ENCODE results near the gene PGAP3.

PGAP3 gene

DNA sequence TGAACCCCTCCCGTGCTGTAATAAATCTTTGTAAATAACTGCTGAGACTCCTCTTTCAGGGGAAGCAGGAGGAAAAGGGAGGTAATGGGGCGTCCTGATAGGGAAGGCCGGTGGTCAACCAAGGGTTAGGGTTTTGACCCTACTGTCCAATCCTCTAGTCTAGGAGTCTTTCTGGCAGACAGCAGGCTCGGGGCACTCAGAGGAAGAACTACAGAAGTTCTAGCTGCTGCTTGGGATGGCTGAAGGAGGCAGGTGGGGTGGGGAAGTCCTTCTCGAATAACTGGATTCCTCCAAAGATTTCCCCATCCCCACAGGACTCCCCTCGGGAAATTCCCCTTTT, 51.3 kb downstream of the PGAP3 start:
- no peak for DNase-seq

DNA sequence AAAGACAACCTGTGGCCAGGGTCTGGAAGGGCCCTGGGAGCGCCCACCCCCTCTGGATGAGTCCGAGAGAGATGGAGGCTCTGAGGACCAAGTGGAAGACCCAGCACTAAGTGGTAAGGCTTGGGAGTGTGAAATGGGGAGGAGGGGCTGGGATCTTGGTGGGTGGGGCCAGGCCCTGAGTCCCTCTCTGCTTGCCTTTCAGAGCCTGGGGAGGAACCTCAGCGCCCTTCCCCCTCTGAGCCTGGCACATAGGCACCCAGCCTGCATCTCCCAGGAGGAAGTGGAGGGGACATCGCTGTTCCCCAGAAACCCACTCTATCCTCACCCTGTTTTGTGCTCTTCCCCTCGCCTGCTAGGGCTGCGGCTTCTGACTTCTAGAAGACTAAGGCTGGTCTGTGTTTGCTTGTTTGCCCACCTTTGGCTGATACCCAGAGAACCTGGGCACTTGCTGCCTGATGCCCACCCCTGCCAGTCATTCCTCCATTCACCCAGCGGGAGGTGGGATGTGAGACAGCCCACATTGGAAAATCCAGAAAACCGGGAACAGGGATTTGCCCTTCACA, 52.2 kb downstream of the PGAP3 start:
- no peak for DNase-seq

DNA sequence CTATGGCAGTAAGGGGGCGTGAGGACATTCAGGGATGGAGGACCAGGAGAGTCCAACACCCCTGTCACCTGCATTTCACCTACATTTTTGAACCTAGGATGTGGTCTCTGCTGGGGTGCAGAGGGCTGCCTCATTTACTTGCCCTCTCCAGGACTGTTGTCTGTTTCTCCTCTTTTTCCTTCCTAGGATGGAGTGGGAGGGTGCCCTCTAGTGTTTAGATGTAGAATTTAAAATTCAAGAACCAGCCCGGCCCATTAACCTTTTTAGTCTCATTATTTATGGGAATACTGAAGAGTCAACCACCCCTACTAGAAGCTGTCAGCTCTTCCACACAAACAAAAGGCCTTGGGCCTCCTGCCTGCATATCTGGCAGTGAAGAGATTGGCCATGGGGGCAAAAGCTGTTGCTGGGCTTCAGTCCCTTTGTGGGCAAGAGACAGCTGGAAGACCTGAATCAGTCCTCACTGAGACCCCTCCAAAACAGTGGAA, 53.4 kb downstream of the PGAP3 start:
- DNase-seq: peak; percentile 78

DNA sequence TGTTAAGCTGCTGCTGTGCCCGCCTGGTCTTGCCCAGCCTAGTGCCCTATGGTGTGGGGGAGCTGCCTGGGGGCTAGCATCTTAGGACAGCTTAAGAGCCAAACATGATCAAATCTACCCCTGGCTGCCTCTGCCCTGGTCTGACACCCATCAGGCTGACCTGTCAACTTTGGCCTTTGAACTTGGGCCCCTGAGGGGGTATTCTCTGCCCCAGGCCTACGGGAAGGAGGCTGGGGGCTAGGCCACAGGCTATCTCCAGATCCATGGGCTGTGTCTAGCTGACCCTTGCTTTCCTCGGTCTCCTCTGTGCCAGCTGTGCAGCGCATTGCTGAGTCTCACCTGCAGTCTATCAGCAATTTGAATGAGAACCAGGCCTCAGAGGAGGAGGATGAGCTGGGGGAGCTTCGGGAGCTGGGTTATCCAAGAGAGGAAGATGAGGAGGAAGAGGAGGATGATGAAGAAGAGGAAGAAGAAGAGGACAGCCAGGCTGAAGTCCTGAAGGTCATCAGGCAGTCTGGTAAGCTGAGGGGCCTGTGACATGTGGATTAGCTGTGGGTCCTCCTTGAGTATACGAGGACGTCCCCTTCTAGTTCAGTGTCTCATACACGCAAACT, 54.2 kb downstream of the PGAP3 start:
- DNase-seq: no peak

DNA sequence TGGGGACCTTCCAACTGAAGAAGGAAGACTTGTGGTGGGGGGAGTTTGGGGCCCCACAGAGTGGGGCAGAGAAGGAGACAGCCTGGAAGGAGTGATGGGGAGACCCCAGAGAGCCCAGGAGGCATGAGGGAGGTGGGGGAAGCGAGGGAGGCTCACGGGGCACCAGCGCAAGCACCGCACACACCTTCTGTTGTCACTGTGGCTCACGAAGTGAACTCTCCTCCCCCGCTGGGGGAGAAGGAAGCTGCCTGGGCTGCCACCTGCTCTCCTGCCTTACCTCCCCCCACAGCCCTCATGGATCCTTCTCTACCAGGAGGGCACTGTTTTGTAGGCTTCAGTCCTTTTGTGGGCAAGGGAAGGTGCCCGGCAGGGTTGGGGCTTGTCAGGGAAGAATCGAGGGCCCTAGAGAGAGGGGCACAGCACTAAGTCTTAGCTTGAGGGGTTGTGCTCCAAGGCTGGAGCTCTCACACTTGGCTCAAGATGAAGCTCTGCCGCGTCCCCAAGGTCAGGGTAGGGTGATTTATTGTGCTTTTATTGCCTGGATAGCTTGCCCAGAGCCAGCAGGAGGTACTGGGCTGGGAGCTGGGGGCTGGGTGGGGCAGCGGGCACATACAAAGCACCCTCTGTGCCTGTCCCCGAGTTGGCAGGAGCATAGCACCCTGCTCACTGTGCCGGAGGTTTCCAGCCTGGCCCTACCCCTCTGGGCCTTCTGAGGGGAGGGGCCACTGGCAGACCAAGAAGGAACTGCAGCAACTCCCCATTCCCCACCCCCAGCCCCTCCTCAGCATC, 55.5 kb downstream of the PGAP3 start:
- no peak for DNase-seq

DNA sequence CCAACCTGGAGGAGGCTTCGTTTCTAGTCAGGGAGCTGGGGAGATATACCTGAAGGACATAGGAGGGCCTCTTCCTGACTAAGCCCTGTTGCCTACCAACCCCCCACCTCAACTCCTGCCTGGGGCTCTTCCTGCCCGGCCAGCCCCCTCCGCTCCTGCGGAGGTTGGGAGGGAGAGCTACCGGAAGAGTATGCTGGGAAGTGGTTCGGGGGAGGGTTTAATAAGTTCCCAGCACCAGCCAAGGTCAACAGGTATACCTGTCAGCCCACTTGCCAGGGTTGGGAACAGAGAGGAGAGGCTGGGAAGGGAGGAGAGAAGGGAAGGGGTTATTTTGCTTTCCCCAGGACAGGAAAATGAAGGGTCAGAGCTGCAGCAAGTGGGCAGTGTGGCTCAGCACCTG, 56.5 kb downstream of the PGAP3 start:
- DNase-seq: no peak

DNA sequence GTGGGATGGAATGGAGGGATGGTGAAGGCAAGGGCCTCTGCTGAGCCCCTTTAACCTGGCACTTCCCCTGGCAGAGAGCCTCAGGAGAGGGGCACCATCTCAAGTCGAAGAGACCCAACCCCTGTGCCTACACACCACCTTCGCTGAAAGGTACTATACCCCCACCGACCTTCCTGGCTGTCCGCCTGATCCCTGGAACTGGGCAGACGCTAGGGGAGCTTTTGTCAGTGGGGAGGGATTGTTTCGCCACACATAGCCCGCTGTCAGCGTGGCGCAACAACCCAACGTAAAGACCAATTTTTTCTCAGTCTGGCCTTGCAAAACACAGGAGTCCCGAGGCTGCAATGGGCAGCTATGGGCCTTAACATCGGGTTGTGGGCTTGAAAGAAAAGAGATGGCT, 58.0 kb downstream of the PGAP3 start:
- no peak for DNase-seq

DNA sequence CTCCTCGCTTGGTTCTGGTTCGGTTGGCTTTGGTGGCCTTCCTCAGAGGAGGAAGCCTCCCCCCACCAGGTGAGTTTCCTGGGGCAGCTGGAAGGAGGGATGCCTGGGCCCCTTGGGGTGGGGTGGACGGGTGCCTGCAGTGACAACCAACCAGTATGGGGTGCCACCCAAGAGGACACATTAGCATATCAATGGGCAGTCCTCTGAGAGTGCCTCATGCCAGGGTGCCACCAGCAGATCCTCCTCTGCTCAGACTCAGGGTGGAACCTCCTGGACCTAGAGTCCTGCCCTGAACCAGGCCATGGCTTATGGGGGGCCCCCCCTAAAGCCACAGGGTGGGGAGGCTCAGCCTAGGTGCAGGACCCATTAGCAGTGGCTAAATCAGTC, 58.4 kb downstream of the PGAP3 start:
- no peak for DNase-seq

DNA sequence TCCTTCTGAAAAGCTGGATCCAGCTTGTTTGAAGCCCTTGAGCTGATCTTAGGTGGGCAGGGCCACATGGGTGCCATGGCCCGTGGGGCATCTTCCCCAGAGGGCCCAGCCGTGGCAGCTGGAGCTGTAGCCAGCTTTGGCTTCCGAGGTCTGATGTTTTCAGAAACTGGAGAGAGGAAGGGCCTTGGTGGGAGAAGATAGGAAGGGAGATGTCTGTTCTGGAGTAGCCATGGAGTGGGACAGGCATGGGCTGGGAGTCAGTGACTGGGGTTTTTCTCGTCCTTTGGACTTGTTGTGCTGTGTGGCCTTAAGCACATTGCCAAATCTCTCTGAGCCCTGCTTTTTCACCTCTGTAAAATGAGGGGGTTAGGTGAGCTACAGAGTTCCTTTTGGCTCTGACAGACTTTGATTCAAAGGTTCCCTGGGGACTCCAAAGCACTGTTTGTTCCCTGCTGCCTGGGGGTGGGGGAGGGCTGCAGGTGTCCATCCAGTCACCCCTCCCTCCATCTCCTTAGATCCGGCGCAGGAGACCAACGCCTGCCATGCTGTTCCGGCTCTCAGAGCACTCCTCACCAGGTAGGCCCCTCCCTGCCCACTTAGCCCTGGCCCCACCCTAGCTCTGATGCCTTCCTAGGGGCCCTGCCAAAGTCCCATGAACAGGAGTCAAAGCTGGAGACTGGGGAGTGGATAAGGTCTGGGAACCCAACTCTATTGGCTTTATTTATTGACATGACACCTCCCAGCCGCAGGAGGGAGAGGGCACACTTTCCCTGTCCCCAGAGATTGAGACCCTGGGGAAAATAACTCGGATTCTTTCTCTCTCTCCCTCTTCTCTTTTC, 59.0 kb downstream of the PGAP3 start:
- no peak for DNase-seq

DNA sequence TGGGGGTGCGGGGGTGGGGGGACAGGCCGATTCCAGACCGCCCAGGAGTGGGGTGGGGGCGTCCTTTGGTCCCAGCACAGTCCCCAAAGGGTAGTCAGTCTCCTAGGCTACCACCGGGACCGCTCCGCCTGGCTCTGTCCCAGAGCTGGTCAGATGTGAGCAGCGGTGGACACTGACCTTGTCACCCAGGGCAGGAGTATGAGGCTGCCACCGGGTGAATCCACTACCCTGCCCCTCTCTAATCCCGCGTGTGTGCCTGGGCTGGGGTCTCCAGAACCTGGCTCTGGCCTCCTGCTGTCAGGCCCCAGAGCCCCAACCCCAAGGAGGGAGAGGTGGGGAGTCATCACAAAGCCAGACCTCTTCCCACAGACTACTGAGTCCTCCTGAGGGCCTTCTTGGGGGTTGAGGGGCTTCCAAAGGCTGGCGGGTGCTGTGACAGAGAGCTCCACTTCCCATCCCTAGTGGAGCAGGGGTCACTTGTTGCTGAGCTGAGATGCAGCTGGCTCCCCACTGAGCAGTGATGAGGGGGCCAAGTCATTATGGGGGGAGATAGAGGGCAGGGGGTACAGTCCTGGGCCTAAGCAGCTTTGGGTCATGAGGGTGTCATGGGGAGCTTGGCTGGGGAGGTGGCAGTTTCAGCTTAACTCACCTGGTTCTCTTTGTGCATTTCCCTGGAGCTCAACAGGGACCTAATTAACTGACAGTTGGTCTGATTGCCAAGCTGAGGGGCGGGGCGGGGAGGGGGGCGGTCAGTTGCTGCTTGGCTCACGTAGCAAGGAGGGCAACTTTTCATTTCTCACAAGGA, 59.9 kb downstream of the PGAP3 start:
- peak; percentile 72 for DNase-seq

DNA sequence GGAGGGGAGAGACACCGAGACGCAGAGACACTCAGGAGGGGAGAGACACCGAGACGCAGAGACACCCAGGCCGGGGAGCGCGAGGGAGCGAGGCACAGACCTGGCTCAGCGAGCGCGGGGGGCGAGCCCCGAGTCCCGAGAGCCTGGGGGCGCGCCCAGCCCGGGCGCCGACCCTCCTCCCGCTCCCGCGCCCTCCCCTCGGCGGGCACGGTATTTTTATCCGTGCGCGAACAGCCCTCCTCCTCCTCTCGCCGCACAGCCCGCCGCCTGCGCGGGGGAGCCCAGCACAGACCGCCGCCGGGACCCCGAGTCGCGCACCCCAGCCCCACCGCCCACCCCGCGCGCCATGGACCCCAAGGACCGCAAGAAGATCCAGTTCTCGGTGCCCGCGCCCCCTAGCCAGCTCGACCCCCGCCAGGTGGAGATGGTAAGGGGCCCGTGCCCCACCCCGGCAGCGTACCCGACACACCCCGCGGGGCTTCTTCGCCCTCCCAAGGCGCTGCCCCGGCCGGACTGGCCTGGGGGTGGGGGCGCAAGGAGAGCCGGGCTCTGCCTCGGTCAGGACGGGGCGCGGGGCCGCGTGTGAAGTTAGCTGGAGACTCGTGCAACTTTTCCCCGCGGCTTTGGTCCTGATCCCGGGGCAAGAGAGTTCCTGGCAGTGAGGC, 60.7 kb downstream of the PGAP3 start:
- DNase-seq: peak; percentile 28

DNA sequence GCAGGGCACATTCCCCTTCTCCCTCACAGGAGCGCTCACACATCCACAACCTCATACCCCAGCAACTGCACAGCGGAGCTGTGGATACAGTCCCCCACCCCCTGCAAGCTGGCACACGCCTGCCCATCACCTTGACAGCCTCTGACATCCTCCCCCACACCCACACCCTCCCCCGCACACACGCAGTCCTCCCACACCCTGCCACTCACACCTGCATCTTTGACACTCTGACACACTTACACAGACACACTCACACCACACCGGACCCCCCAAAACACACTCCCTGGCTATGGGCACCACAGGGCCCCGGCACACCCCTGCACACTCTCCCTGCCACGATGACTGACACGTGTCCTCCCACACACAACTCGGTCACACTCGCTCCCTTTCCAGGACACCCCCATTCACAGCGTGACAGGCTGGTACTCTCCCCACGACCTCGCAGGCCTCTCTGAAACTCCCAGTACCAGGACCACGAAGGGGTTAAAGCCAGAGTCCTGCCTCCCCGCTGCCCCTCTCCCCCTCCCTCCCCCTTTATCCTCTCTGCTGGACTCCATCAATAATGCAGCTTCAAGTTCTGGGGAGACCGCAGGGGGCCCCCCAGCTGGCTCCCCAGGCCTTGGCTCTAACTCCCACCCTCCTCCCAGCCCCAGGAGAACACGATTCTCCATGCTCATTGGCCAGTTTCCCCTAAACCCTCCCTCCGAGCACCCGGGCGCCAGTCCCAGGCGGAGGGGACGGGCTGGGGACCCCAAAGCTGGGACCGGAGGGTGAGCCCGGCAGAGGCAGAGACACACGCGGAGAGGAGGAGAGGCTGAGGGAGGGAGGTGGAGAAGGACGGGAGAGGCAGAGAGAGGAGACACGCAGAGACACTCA, 61.4 kb downstream of the PGAP3 start, which contains the start of gene PPP1R1B:
Gene PPP1R1B, plus strand, starts transcription at position 782 of the 876 bp plus-strand sequence. CDS start 441 bp downstream, outside the sequence.
- DNase-seq: peak; percentile 41

DNA sequence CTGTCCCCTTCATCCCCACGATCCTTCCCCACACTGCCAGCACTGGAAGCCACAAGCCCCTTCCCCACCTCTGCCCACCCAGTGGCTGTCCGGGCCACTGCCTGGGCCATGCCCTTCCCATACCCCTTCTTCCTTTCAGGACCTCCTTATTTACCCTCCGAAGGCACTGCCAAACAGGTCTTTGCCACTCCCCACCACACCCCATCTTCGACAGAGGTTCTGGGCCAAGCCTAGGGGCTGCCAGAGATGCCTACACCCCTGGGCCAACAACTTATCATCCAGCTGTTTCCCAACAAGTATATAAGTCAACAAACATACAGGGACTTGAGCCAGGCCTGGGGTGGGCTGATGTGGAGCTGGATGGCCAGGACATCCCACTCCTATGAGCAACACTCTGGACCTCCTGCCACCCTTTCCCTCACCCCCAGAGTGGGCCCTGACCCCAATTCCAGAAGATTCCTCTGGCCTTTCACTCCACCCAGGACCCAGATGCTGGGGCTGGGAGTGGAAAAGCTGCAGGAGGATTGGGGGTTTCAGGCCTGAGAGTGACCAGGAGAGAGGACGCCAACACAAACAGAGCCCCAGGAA, 62.6 kb downstream of the PGAP3 start:
- no peak for DNase-seq

DNA sequence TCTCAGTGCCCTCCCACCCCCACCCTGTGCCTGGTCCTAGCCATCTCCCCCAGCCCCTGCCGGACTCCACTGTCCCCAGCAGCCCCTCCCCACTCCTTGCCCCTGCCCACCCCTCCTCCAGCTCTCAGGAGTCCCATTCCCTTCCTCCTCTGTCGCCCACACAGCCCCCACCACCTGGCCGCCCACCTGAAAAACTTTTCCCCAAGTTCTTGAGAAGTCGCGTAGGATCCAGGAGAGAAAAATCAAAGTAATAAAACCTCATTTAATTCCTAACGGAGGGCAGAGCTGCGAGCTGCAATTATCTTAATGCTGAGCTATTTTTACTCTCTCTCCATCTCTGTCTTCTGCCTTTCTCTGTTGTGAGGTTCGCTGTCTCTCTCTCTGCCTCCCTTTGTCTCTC, 63.5 kb downstream of the PGAP3 start:
- DNase-seq: no peak

DNA sequence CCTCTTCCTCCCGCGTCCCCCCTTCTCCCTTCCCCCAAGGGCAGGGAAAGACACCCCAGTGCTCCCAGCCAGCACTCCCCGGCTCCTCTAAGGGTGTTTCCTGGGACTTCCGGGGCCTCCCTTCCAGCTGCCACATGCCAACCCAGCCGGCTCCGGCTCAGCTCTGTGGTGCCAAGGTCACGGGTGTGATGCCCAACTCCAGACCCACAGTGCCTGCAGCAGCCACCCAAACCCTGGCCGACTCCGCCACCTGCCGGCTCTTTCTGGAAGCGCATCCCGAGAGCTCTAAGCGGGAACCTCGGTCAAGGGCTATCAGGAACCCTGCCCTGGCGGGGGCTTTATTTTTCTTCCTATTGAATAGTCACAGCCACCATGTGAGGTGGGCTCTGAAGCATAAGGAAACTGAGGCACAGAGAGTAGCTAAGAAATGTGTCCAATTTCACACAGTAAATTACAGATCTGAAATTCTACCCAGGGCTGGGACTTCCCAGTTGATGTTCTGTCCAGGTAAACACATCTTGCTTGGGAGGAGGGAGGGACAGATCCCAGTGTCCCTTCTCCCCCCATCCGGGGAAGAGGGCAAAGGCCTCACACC, 64.4 kb downstream of the PGAP3 start:
- DNase-seq: peak; percentile 90

DNA sequence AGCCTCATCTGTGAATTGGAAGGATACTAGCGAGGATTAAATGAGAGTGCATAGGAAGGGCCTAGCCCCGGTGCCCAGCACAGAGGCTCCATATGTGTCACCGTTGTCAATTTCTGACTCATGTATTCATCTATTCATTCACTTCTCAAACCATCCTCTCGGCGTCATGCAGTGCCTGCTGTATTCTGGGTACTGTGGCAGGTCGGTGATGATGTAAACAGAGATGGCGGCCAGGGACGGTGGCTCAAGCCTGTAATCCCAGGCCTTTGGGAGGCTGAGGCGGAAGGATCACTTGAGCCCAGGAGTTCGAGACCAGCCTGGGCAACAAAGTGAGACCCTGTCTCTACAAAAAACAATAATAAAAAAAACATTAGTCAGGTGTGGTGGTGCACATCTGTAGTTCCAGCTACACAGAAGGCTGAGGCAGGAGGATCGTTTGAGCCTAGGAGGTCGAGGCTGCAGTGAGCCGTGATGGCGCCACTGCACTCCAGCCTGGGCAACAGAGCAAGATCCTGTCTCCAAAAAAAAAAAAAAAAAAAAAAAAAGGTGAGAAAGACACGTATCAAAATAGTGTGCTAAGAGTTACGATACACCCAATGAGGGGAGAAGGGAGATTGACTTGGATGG, 65.4 kb downstream of the PGAP3 start:
- no peak for DNase-seq

DNA sequence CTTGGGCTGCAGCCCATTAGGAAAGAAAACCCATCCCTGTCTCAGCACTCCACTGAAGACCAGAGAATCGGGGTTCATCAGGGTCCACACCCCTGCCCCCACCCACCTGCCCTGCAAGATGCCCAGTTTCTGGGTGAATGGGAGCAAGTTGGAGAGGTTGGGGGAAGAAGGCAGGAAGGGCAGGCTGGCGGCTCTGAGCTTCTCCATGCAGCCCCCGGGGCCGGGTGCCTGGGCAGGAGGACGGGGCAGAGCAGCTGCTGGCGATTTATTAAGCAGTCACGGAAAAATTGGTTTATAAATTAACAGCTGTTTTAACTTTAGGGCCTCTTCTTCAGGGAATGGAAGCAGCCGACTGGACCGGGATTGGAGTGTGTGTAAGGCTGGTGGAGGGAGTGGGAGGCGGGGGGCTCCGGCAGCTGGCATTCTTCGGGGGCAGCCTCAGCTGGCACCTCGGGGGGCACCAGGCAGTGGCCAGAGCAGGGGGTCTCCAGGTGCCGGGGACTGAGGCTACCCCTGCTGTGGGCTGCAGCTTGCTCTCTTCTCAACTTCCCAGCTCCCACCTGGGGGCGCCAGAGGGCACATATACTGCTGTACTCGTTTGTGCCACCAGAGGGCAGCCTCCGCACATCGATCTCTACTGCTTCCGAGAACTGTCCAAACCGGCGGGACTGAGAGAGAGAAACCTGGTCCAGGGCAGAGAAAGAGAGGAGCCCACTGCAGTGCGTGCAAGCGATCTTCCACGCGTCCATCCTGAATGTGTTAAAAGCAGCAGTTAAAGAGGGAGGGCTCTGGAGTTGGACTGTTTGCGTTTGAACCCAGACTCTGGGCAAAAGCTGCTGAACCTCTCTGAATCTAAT, 66.1 kb downstream of the PGAP3 start:
- DNase-seq: peak; percentile 97

All from eye (tissue), 1 donor.